NCI-H748 (cell line): ENCODE data around the gene AMIGO1.

Source experiments
- DNase-seq: peaks from one replicate; lab custom pipeline; 2025; ENCODE audit not compliant: unreplicated experiment; lab: John Stamatoyannopoulos, UW

AMIGO1 gene, protein sequence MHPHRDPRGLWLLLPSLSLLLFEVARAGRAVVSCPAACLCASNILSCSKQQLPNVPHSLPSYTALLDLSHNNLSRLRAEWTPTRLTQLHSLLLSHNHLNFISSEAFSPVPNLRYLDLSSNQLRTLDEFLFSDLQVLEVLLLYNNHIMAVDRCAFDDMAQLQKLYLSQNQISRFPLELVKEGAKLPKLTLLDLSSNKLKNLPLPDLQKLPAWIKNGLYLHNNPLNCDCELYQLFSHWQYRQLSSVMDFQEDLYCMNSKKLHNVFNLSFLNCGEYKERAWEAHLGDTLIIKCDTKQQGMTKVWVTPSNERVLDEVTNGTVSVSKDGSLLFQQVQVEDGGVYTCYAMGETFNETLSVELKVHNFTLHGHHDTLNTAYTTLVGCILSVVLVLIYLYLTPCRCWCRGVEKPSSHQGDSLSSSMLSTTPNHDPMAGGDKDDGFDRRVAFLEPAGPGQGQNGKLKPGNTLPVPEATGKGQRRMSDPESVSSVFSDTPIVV

DNA sequence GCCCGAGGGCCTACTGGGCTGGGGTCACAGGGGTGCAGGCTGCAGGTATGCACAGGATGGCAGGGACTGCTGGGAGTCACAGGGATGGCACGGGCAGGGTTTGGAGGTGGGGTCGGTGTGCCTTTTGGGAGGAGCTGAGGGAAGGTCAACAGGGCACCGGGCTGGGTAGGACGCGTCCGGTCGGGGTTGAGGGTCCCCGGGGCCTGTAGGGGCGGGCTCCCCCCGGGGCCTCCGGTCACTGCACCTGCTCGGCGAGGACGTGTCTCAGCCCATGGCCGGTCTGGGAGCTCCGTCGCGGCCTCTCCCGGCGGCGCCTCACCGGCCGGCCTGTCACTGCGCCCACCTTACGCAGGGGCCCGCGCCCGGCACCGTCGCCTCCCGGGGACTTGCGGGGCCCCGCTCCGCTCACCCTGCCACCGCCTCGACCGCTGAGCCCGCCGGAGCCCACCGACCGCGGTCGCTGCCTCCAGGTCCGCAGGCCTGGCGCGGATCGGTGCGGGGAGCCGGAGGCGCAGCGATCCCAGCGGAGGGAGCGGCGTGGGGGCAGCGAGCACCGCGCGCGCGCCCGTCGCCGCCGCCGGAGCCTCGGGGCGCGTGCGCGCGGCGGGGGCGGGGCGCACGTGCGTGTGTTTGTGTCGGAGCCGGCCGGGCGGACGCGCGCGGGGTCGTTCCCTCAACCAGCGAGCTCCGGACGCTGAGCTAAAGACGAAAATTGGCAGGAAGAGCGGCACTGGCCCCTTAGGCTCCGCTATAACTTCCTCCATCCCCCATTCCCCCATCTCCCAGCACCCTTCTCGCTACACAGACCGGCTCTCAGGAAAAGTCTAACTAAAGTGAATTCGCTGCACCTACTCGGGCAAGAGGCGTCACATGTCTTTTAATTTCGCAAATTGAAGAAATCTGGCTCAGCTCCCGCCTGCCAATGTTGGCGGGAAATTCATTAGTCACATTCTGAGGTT lies at the start of gene AMIGO1:
TSS of gene AMIGO1 (minus strand) at position 552 of the 959 bp plus-strand sequence. CDS start 815 bp downstream, outside the sequence.
- peak; percentile 84 for DNase-seq

DNA sequence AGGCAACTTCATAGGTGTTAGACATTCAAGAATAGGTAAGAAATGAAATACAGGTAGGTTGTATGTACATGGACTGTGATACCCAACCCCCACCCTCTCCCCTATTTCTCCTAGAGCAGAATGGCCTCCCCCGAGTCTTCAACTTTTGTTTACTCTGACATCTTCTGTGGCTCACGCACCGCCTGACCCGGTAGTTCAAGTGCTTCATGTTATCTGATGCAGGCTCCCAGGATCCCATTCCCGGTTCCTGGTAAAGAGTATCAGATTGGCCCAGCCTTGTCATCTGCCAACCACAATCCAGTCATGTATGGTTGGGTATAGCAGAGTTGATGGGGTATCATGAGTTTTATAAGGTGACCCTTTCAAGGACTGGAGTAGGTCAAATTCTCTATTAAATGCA lies 48.0 kb upstream of the AMIGO1 start:
- DNase-seq, result no peak

DNA sequence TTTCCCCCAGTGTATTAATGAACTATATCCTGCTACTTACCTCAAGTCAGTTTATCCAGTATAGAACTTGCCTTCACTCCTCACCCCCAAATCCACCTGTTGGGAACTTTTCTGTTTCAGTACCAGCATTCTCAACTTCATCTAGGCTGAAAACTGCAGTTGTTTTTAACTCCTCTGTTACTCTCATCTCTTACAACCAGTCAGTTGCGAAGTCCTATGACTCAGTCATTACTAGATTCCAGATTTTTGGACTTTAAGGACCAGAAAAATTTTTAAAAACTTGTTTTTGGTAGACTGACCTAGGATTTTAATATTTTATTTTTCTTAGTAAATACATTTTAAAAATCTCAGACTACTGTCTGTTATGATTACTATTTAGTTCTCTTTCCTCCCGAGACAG lies 47.0 kb upstream of the AMIGO1 start:
- no peak for DNase-seq

DNA sequence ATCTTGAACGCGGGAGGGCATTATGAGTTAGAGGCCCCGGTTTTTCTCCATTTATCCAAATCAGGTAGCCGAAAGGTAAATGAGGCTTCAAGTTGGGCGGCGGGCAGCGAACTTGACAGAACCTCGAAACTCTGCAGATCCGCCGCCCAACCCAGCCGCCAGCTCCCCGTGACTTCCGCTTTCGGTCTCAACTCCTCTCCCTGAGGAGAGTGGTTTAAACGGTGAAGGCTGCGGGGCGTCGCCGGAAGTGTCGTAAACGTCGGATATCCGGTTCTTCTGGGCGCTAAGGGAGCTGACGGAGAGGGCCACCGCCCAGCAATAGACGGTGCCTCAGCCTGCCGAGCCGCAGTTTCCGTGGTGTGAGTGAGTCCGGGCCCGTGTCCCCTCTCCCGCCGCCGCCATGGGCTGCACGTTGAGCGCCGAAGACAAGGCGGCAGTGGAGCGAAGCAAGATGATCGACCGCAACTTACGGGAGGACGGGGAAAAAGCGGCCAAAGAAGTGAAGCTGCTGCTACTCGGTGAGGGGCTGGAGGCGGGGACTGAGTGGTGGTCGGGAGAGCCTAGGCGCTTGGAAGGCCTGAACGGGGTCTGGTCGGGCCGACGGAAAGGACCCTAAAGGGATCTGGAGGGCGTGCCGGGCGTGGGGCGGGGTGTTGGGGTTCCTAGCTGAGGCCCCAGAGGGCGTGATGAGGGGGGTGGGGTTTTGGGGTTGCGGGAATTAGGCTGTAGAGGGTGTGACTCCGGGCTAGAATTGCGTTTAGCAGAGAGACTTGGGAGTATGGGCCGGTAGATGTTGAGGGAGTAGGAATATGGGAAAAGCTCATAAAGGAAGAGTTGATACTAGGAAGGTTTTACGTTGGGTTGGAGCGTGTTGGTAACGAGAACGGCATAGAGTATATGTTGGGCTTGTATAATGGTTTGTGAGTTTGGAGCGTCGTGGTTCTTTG lies 39.1 kb upstream of the AMIGO1 start, which contains the start of gene GNAI3:
TSS of gene GNAI3 (plus strand) at position 295 of the 947 bp plus-strand sequence. CDS start at position 401, 106 bp downstream.
- DNase-seq, result peak; percentile 96

DNA sequence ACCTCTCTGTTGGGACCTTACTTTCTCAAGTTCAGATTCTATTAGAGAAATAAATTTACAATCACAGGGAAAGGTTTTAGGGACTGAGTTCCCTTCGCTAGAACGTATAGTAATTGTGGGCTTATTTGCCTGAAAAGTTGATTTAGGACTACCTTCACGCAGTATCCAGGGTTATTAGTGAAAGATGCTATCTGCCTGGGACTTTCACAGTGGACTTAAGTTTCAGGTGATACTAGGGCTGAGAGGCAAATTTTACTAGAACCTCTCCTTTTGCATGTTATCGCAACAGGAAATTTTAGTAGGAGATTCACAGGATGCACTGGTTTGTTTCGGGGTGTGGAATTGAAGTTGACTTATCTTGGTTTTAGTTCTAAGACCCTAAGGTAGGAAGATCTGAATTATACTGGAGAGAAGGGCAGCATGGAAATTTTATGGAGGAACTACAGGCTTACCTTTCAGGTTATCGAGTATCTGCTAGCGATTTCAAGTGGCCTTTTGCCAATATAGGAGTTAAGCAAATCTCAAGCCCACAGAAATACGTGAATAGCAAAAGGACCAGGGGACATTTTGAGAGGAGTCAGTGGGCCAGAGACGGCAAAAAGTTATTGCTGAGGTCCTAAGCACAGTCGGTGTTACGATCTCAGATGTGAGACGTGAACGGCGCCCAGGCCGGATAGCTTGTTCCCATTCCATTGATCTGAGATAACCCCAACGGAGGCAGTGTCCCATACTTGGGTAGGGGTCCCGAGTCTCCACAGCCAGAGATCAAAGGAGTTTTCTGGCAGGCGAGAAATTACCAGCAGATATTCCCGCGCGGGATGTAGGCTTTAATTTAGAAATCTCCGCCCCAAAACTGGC lies 38.2 kb upstream of the AMIGO1 start:
- peak; percentile 36 for DNase-seq

DNA sequence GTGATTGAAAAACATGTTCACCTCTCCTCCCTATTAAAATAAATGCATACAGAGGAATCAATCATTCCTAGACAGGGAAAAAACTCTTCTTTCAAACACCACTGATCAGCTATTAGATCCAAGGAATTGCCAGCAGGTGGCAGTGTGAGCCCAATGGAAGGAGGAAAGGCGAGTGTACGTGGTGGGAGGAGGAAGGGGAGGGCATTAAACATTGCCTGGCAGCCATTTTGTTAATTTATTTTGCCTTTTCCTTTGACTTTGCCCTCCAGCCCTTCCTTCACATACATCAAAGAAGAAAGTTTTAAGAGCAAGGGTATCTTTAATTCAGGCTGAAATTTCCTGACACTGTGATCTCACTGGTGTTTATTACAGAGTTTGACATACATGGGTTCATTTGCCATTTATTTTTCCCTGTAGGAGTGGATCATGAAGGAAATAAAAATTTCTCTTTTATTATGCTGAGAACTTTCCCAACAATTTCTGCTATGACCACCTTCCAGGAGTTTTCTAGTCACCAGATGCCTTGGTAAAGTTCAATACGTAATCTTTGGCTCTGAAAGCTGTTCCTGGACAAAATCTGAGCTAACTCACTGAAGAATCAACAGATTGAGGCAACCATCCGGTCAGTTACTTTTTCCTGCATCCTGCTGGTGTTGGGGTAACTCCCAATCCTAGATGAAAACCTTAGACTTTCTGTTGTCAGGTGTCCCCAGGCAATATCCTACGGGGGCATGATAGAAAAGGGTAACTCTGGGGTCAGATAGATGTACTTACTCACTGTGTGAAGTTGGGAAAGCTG lies 37.0 kb upstream of the AMIGO1 start:
- DNase-seq, result peak; percentile 91

DNA sequence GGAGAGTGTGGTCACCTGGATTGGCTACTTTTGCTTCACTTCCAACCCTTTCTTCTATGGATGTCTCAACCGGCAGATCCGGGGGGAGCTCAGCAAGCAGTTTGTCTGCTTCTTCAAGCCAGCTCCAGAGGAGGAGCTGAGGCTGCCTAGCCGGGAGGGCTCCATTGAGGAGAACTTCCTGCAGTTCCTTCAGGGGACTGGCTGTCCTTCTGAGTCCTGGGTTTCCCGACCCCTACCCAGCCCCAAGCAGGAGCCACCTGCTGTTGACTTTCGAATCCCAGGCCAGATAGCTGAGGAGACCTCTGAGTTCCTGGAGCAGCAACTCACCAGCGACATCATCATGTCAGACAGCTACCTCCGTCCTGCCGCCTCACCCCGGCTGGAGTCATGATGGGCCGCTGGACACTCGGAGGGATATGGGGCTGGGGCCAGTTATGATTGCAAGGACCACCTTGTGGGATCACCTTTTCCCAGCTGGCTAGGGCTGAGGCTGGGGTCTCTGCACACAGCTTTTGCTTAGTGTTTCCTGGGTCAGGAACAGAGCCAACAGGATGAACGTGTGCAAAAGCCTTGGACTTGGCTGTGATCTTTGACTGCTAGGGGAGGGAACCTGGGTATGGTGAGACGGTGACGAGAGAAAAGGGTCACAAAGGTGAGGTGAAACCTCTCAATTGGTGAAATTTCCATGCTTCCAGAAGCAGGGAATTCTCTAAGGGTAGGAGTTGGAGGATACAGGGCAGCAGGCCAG lies 34.6 kb upstream of the AMIGO1 start:
- no peak for DNase-seq

DNA sequence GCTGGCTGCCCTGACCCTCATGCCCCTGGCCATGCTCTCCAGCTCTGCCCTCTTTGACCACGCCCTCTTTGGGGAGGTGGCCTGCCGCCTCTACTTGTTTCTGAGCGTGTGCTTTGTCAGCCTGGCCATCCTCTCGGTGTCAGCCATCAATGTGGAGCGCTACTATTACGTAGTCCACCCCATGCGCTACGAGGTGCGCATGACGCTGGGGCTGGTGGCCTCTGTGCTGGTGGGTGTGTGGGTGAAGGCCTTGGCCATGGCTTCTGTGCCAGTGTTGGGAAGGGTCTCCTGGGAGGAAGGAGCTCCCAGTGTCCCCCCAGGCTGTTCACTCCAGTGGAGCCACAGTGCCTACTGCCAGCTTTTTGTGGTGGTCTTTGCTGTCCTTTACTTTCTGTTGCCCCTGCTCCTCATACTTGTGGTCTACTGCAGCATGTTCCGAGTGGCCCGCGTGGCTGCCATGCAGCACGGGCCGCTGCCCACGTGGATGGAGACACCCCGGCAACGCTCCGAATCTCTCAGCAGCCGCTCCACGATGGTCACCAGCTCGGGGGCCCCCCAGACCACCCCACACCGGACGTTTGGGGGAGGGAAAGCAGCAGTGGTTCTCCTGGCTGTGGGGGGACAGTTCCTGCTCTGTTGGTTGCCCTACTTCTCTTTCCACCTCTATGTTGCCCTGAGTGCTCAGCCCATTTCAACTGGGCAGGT lies 33.9 kb upstream of the AMIGO1 start:
- no peak for DNase-seq

DNA sequence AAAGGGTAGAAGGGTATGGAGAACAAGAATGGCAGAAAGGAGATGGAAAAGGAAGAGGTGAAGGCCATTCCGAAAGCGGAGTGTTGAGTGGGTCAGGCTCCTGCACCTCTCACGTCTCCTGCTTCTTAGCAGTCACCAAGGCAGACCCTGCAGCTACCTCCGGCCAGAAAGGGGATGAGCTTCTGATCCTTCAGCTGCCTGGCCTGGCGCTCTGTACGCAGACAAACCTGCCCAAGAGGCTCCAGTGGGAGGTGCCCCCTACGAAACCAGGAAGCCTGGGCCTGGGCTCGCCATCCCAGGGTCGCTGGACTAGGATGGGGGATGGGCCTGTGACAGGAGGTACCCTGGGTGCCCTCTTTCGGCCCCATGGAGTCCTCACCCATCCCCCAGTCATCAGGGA lies 33.1 kb upstream of the AMIGO1 start:
- no peak for DNase-seq

DNA sequence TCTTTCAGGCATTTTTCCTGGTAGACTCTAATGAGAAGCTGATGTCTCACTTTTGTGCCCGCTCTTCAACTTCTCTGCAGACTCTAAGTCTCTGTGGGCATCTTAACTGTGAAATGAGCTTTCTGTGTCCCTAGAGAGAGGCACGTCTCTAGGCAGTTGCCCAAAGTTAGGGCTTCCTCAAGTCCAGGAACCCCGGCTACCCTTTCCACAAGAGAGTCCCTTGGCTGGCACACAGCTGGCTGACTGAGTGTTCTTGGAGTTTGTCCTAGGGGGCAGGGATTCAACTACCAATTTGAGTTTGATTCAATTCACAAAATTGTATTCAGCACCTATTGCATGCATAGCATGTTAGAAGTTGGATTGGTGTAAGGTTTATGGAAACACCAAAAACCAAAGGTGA lies 31.6 kb upstream of the AMIGO1 start:
- no peak for DNase-seq

DNA sequence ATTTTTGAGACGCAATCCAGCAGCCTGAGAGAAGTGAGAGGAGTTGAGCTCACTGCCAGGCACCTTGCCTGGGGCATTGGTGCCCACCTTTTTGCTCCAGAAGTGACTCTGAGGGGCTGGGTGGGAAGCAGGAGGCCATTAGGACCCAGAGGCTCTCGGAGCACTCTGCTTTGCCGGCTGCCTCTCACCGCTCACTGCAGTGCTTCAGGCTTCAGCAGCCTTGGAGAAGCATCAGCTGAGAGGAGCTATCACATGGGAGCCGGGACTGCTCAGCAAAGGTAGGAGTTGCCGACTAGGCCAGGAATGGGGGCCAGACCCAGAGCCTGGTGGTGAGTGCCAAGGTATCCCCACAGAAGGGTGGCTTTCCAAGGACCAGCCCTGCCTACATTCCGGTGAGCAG lies 30.1 kb upstream of the AMIGO1 start, which contains the start of gene GPR61:
TSS of gene GPR61 (plus strand) at position 197 of the 400 bp plus-strand sequence. CDS start 3,151 bp downstream, outside the sequence.
- DNase-seq, result no peak

DNA sequence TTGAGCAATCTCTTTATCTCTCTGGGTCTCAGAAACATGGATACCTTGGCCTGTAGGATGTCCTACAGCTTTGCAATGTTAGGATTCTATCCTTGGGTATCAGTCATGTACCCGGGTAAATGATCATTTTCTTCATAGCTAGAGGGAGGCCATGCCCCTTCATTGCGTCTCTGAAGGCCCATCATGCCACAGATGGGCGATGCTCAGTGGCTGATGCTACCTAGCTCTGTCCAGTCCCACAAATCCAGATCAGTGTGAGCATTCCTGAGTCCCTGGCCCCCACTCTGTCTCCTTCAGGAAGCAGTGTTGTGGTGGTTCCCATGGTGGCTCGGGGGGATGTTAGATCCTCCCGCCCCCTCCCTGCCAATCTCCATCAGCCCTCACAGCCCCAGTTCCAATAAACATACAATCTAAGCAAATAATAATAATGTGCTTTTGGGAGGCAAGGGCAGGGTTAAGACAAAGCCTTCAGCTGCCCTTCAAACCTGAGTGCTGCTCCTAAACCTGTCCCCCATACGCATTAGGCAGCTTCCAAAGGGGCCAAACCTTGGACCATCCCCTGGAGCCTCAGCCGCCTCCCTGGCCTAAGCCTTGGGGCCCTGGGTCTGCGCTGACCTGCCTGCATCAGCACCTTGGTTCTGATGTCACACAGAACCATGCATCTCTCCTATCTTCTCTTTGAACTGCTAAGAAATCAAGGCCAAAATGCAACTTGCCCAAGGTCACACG lies 29.5 kb upstream of the AMIGO1 start:
- DNase-seq, result no peak

DNA sequence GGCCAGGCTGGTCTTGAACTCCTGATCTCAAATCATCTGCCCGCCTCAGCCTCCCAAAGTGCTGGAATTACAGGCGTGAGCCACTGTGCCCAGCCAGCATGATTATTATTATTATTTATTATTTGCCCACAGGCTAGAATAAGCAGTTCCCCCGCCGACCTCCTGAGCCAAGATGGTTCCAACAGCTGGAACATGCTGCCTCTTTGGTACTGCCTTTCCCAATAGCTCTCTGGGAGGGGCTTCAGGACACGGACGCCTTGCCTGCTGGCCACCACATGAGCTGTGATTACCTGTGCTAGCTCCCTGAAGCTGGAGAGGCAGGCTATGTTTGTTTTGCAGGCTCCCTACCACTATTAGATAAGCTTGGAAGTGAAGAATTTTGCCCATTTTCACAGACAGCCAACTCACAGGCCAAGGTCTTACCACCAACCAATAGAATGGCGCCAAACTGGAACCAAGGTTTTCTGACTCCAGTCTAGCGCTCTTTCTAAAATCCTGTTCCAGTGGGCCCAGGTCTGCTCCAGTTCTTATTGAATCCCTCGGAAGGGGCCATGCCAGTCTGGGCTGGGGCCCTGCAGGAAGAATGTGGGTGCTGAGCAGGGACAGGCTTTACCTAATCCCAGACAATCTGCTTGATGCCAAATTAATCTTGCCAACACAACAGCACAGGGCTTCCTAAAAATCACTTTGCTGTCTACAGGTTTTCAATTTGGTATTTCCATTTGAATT lies 28.1 kb upstream of the AMIGO1 start:
- DNase-seq, result no peak

DNA sequence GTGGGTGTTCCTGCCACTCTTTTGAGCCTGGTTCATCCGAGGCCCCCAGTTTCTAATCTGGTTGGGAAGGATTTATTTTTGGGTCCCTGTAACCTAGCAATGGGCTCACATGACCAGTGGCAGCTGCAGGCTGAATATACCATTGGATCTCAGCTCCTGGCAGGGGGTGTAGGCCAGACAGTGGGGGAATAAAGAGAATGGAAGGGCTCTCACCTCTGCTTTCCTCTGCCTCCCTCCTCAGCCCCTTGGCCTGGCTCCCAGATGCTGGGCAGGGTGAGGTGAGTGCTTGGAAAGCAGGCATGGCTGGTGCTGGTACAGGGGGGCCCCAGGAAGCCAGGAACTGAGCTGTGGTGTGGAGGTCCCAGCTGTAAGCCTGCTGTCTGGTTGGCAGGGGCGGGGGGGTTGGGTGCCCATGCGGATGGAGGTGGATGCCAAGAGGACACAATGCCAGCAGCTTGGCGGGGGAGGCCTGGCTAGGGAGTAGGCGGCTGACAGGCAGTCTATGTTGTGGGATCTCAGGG lies 26.5 kb upstream of the AMIGO1 start:
- no peak for DNase-seq

DNA sequence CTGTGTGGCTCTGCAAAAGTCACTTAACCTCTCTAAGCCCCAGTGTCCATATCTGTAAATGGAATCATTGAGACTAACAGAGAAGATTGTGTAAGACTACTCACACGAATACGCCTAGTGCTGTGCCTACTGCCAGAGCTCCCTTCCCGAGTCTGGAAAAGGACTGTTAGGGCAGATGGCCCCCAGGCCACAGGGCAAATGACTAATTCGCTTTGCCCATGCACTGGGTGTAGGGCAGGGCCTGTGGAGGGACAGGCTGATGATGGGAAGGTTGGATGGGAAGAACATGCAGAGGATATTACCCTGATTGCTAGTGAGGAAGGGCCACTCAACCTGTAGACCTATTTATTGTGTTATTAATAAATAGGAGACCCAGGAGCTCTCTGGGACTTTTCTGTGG lies 26.0 kb upstream of the AMIGO1 start:
- DNase-seq, result no peak
